HepG2 (cell line): Measurements from ENCODE around the gene PMVK. TPM values are rescaled to one million over a fixed set of nuclear protein-coding genes. Genes with fewer than 3 reads are reported as not detected.

Experiments used
- ATAC-seq: fragments of 200-7000 bp; cut with Tn5 transposase; 3 replicates; pipeline ENCODE4 v1.9.1; 2020; ENCODE audit warnings: mild to moderate bottlenecking, moderate library complexity
- BruUV-seq: library from RNA; stranded (reverse); fragments of 400-500 nt; replicated peaks from 2 replicates; lab custom pipeline; 2021; lab: Mats Ljungman, UMichigan
- CTCF ChIA-PET: fragments of 300-600 bp; formaldehyde crosslinking; extraction: SDS; loops from one replicate; lab custom pipeline; 2021; ENCODE audit warnings: low total read pairs, inconsistent platforms, low intra/inter-chr PET ratio; lab: Yijun Ruan, JAX
- POLR2A ChIA-PET: fragments of 350-600 bp; sonication (Branson Sonifier 250); formaldehyde crosslinking; loops from one replicate; lab custom pipeline; 2020; ENCODE audit warnings: antibody characterized with exemption, inconsistent platforms; lab: Yijun Ruan, JAX
- DNase-seq: peaks from one replicate; pipeline ENCODE4 v3.0.0-alpha.2; 2015; ENCODE audit warnings: low spot score
- FAIRE-seq: peaks from 3 replicates; lab custom pipeline; 2011; peaks lifted over from hg19 to GRCh38; lab: Jason Lieb, UNC
- H2AFZ ChIP-seq: one replicate; pipeline ENCODE4 v1.6.1; 2011; ENCODE audit warnings: low read length, inconsistent platforms
- H3K27ac ChIP-seq: fragments of 300-600 bp; 3 replicates; pipeline ENCODE4 v1.8.0; 2011; ENCODE audit warnings: mixed run types, mild to moderate bottlenecking, mixed read lengths, low read length, inconsistent platforms; ENCODE audit not compliant: insufficient read depth; ENCODE audit errors: extremely low read length
- H3K27me3 ChIP-seq, 2 experiments: fragments of 200-600 bp in 1 of 2; 2 replicates in 1 of 2; 3 replicates in 1 of 2; pipeline versions ENCODE4 v1.6.0 to v1.8.0; 2011; ENCODE audit warnings: low read length in 2 of 2, mild to moderate bottlenecking in 2 of 2, moderate library complexity in 2 of 2, inconsistent platforms in 1 of 2; ENCODE audit not compliant: insufficient read depth in 2 of 2, control insufficient read depth in 1 of 2
- H3K36me3 ChIP-seq, 2 experiments: fragments of 200-600 bp in 1 of 2; replicated peaks in 1 of 2; 2 replicates in 1 of 2; 3 replicates in 1 of 2; pipeline versions ENCODE4 v1.5.1 to v1.8.0; 2011; ENCODE audit warnings: low read length in 2 of 2, inconsistent platforms in 1 of 2; ENCODE audit not compliant: insufficient read depth in 2 of 2, control insufficient read depth in 1 of 2
- H3K4me1 ChIP-seq: 2 replicates; pipeline ENCODE4 v1.5.1; 2012; ENCODE audit warnings: low read length, inconsistent platforms; ENCODE audit not compliant: insufficient read depth
- H3K4me2 ChIP-seq: 2 replicates; pipeline ENCODE4 v1.6.0; 2011; ENCODE audit warnings: low read depth, low read length, inconsistent platforms
- H3K4me3 ChIP-seq, 3 experiments: fragments of 200-600 bp in 1 of 3; sonication (generic), shearing (Covaris generic) in 1 of 3; replicated peaks in 1 of 3; 2 replicates each; pipeline ENCODE4 v1.5.1; 2011 to 2016; ENCODE audit warnings: low read length in 3 of 3, inconsistent platforms in 2 of 3, low read depth in 2 of 3, mild to moderate bottlenecking in 2 of 3, control low read depth in 1 of 3, mixed read lengths in 1 of 3; ENCODE audit not compliant: insufficient read depth in 1 of 3
- H3K79me2 ChIP-seq: one replicate; pipeline ENCODE4 v1.6.1; 2011; ENCODE audit warnings: low read length, inconsistent platforms; ENCODE audit not compliant: insufficient read depth
- H3K9ac ChIP-seq: 2 replicates; pipeline ENCODE4 v1.6.0; 2011; ENCODE audit warnings: mild to moderate bottlenecking, low read depth, low read length, inconsistent platforms; ENCODE audit not compliant: insufficient read depth
- H3K9me3 ChIP-seq: 2 replicates; pipeline ENCODE4 v1.5.1; 2012; ENCODE audit warnings: mild to moderate bottlenecking, low read length
- H4K20me1 ChIP-seq: 2 replicates; pipeline ENCODE4 v1.6.0; 2011; ENCODE audit warnings: inconsistent platforms, mild to moderate bottlenecking, low read length, moderate library complexity; ENCODE audit not compliant: insufficient read depth
- AGO2 ChIP-seq: fragments of 200-400 bp; formaldehyde crosslinking; optimal IDR thresholded peaks from 2 replicates; pipeline ENCODE3; 2017; ENCODE audit warnings: mild to moderate bottlenecking, low read depth, low read length, moderate library complexity
- HNF4G ChIP-seq, 2 experiments: sonication (generic) in 1 of 2; formaldehyde crosslinking in 1 of 2; IDR thresholded peaks; 2 replicates each; pipeline versions ENCODE4 v1.4.0 to v1.6.1; 2011 to 2020; ENCODE audit warnings: borderline replicate concordance in 2 of 2, low read depth in 2 of 2, mild to moderate bottlenecking in 2 of 2, low read length in 1 of 2, missing genetic modification reagents in 1 of 2, moderate library complexity in 1 of 2
- IRF2 ChIP-seq: IDR thresholded peaks from 2 replicates; pipeline ENCODE4 v1.6.1; 2018; ENCODE audit warnings: missing genetic modification reagents, missing compliant biosample characterization
- MED13 ChIP-seq: sonication (generic); formaldehyde crosslinking; IDR thresholded peaks from 2 replicates; pipeline ENCODE4 v1.5.0; 2020; ENCODE audit warnings: missing genetic modification reagents
- ZNF121 ChIP-seq: sonication (generic); formaldehyde crosslinking; IDR thresholded peaks from 2 replicates; pipeline ENCODE4 v1.5.0; 2020; ENCODE audit warnings: mild to moderate bottlenecking, missing genetic modification reagents
- ZNF550 ChIP-seq: sonication (generic); formaldehyde crosslinking; IDR thresholded peaks from 2 replicates; pipeline ENCODE4 v1.4.0; 2020; ENCODE audit warnings: mild to moderate bottlenecking, missing genetic modification reagents, borderline replicate concordance
- ZNF615 ChIP-seq: sonication (generic); formaldehyde crosslinking; IDR thresholded peaks from 2 replicates; pipeline ENCODE4 v1.5.0; 2020; ENCODE audit warnings: mild to moderate bottlenecking, missing genetic modification reagents, borderline replicate concordance
- ZNF629 ChIP-seq: sonication (generic); formaldehyde crosslinking; conservative IDR thresholded peaks from 2 replicates; pipeline ENCODE4 v1.5.0; 2020; ENCODE audit warnings: missing genetic modification reagents
- ZSCAN22 ChIP-seq: sonication (generic); formaldehyde crosslinking; IDR thresholded peaks from 2 replicates; pipeline ENCODE4 v1.4.0; 2020; ENCODE audit warnings: mild to moderate bottlenecking, missing genetic modification reagents
- WGBS: methylation state at CpG from one replicate; pipeline ENCODE4 v1.1.6; 2017; ENCODE audit warnings: low lambda C conversion rate; 5-methylcytosine and 5-hydroxymethylcytosine counted together
- in situ Hi-C: cut with HindIII; loops from 2 replicates; pipeline ENCODE4 v1.10.0; 2017; ENCODE audit warnings: low pct_unique_long_range_greater_than_20kb; ENCODE audit not compliant: extremely low pct_ligation_motif_present
- intact Hi-C: fragments of 100-400 bp; cut with micrococcal nuclease; formaldehyde crosslinking; loops from one replicate; pipeline ENCODE4 v1.10.0; 2022; ENCODE audit not compliant: unreplicated experiment
- polyA plus RNA-seq, 8 experiments: library from polyadenylated mRNA; depleted of rRNA in 3 of 8; stranded (reverse) in 7 of 8; unstranded in 1 of 8; fragments of >200 nt; fragmentation: Illumina TruSeq in 4 of 8; extraction: Trizol in 4 of 8; gene quantifications; 2 replicates each; pipeline versions ENCODE4 v1.2.1 to v1.2.3, GENCODE V29; 2011 to 2016; ENCODE audit warnings: low read depth in 4 of 8, missing spikeins in 1 of 8, mixed read lengths in 1 of 8; ENCODE audit not compliant: insufficient read depth in 1 of 8
- total RNA-seq, 5 experiments: library from RNA; depleted of rRNA; stranded (reverse); fragments of >200 nt; fragmentation: Illumina TruSeq; extraction: Trizol; gene quantifications; 2 replicates each; pipeline ENCODE4 v1.2.3, GENCODE V29; 2016; ENCODE audit warnings: low read depth in 1 of 5

The PMVK gene
- total and polyA plus RNA-seq, 2 of the 13 experiments (the other 11 are each of a cell fraction or from before 2014, with no cell fraction given): 3.9 to 12.6 TPM

- TF ChIP-seq AGO2 (no peak), ZNF615 (peak; percentile 96; the same call in 1 of the 2 replicates), HNF4G (IDR thresholded peaks at IDR 0.05; ENCODE audit: borderline replicate concordance, low read depth, low read length) (no peak), HNF4G (CRISPR knock-in tag; IDR thresholded peaks at IDR 0.05; ENCODE audit: borderline replicate concordance, low read depth) (no peak)
Observed at GRCh38 chr1:154935749-154936554, 567 bp downstream of the PMVK start (continued).

DNA sequence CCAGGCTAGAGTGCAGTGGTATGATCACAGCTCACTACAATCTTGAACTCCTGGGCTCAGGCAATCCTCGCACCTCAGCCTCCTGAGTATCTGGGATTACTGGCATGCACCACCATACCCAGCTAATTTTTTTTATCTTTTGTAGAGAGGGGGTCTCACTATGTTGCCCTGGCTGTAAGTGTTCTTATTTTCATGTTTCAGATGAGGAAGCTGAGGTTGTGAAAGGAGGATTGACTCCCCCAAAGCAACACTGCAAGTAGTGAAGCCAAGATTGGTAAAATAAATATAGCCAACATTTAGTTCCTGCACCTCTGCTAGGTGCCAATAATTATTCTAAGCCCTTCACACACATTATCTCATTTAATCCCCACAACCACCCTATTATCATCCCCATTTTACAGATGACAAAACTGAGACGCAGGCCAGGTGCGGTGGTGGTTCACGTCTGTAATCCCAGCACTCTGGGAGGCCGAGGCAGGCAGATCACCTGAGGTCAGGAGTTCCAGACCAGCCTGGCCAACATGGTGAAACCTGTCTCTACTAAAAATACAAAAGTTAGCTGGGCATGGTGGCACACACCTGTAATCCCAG, 2.1 kb downstream of the PMVK start:
- H3K4me2 ChIP-seq: no peak overlapping the region

More for the DNA sequence above, 2.1 kb downstream of the PMVK start:
- no peak overlapping the region for H3K4me3 ChIP-seq
- no peaks in the 10 kb centered on the region for H3K27me3 ChIP-seq
- H3K9ac ChIP-seq: no peak overlapping the region
- BruUV-seq: no TSS peak
- no peaks in the 10 kb centered on the region for H3K9me3 ChIP-seq
- H2AFZ ChIP-seq: no peak overlapping the region
- intact Hi-C loops: no loop called here
- 96% methylated on average over 5 of the region's 5 CpGs for WGBS
- peaks cover 62% of the 10 kb centered on the region for H3K4me1 ChIP-seq
- H3K27ac ChIP-seq: no peak overlapping the region
- FAIRE-seq (no peak), ATAC-seq (no peak), DNase-seq (no peak)
- TF ChIP-seq MED13 (no peak), IRF2 (no peak), ZNF121 (CRISPR knock-in tag) (peak; percentile 39; the same call in 1 of the 2 replicates), ZNF629 (CRISPR knock-in tag) (peak; percentile 76), ZSCAN22 (CRISPR knock-in tag) (no peak), ZNF550 (CRISPR knock-in tag) (no peak)
- H4K20me1 ChIP-seq: no peaks in the 10 kb centered on the region
- in situ Hi-C loops: no loop called here
- H3K36me3 ChIP-seq: no peaks in the 10 kb centered on the region
- no peaks in the 10 kb centered on the region for H3K79me2 ChIP-seq
- CTCF ChIA-PET: no interaction called here
- POLR2A ChIA-PET: no interaction called here
